ENCODE measurements around the gene ARHGAP24. TPM values are rescaled to one million over a fixed set of nuclear protein-coding genes. Genes with fewer than 3 reads are reported as not detected.

The ARHGAP24 gene
- total and polyA plus RNA-seq, 4 donors, result 1.8 to 15.2 (median 3.3) TPM

DNA sequence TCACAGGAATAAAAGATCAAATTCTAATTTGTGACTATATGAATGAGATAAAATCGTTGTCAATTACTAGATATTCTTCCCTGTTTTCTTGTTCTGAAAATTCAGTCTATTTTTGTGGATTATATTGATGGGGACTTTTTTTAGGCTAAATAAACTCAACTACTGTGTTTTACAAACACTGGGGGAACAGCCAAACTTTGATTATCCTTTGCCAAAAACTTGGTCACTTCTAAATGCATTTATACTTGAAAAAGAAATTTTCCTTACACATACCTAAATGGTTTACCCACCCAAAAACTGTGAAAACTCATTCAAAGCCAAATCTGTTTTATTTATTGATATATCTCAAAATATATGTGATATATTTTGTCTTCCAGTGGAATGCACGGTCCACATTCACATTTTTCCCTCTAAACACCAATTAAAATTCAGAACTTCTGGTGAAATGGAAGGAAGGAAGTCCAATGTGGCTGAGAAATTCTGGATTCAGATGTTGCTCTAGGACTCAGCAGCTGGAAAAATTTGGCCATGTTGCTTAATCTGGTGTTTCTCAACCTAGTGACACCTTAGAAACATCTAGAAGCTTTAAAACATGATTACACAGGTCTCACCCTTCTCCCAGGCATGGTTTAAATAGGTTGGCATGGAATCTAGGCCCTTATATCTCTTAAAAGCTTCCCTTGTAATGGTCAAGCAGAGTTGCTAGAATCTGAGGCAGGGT, 28.6 kb upstream of the ARHGAP24 start (continued):
- TF ChIP-seq, protein P1, sequence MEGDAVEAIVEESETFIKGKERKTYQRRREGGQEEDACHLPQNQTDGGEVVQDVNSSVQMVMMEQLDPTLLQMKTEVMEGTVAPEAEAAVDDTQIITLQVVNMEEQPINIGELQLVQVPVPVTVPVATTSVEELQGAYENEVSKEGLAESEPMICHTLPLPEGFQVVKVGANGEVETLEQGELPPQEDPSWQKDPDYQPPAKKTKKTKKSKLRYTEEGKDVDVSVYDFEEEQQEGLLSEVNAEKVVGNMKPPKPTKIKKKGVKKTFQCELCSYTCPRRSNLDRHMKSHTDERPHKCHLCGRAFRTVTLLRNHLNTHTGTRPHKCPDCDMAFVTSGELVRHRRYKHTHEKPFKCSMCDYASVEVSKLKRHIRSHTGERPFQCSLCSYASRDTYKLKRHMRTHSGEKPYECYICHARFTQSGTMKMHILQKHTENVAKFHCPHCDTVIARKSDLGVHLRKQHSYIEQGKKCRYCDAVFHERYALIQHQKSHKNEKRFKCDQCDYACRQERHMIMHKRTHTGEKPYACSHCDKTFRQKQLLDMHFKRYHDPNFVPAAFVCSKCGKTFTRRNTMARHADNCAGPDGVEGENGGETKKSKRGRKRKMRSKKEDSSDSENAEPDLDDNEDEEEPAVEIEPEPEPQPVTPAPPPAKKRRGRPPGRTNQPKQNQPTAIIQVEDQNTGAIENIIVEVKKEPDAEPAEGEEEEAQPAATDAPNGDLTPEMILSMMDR (IDR thresholded peaks at IDR 0.05; ENCODE audit: low read depth, low read length, missing input control), result no peak
- no peak for TF ChIP-seq FOXA2 (IDR thresholded peaks at IDR 0.05)

- WGBS, result 65% methylated on average over 6 of the region's 6 CpGs
- Histone ChIP-seq H3K4me3 (ENCODE audit: low read depth in 1 of 3, low read length in 3 of 3) (no peak overlapping the region), H3K9ac (ENCODE audit: low read depth in 1 of 2, low read length in 2 of 2) (no peak overlapping the region), H3K27me3 (ENCODE audit: control insufficient read depth in 4 of 4, insufficient read depth in 4 of 4, low read length in 3 of 4) (peaks cover 0 to 3% (median 0%) of the 10 kb centered on the region in 4 donors), H3K36me3 (ENCODE audit: control insufficient read depth in 4 of 4, insufficient read depth in 3 of 4, low read depth in 1 of 4, low read length in 3 of 4) (no peaks in the 10 kb centered on the region), H3K4me1 (ENCODE audit: control insufficient read depth in 4 of 4, insufficient read depth in 4 of 4, low read length in 3 of 4) (no peaks in the 10 kb centered on the region), H3K27ac (ENCODE audit: low read depth in 1 of 2, low read length in 2 of 2) (no peak overlapping the region), H3K9me3 (ENCODE audit: control insufficient read depth in 4 of 4, low read length in 3 of 4) (no peaks in the 10 kb centered on the region)
- TF ChIP-seq EGR1 (IDR thresholded peaks at IDR 0.05; ENCODE audit: low read depth in 2 of 2) (no peak), YY1 (IDR thresholded peaks at IDR 0.05) (no peak), RAD21 (IDR thresholded peaks at IDR 0.05) (no peak), GABPA (IDR thresholded peaks at IDR 0.05 in 1 of 2, conservative IDR thresholded peaks at IDR 0.05 in 1 of 2) (no peak), FOXA1 (IDR thresholded peaks at IDR 0.05) (no peak), HNF4A (conservative IDR thresholded peaks at IDR 0.05) (no peak), HNF4G (IDR thresholded peaks at IDR 0.05) (no peak), SP1 (IDR thresholded peaks at IDR 0.05) (no peak), JUND (IDR thresholded peaks at IDR 0.05) (no peak)
- TF ChIP-seq, protein P1 (IDR thresholded peaks at IDR 0.05; ENCODE audit: low read depth, low read length, missing input control), result no peak
- DNase-seq (ENCODE audit: low spot score), result no peak
These were observed 25.8 kb upstream of the ARHGAP24 start for GRCh38 chr4:85448906-85449890.

DNA sequence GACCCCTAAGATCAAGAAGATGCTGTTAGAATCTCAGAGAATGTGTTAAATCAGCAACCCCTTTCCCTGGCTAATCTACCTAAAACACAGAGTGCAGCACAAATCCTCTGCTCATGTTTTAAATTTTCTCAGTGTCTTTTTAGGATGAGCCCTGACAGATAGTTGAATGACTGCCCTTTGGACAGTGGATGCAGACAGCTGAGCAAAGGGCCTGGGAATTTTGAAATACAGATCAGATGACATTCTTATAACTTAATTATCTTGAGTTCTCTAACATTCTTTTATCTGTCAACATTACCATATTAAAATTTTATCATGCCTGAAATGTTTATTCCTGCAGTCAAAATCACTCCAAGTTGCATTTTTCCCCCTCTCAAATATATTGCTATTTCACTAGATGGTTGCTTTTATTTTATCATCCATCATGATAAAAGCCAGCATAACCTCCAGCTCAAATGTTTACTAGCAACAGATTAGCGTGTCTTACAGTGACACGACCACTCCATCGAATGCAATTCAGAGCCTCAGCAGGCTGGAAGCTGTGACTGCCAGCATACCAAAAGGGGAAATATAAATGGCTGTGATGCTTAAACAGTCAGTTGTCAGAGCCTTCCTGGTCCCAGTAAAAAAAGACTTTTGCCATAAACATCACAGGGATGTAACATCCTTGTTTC, 22.8 kb upstream of the ARHGAP24 start:
- WGBS, result 56% methylated on average over 3 of the region's 3 CpGs
- Histone ChIP-seq H3K27me3 (ENCODE audit: control insufficient read depth in 4 of 4, insufficient read depth in 4 of 4, low read length in 3 of 4) (peaks cover 0 to 3% (median 0%) of the 10 kb centered on the region in 4 donors), H3K4me3 (ENCODE audit: low read depth in 1 of 3, low read length in 3 of 3) (no peak overlapping the region), H3K4me1 (ENCODE audit: control insufficient read depth in 4 of 4, insufficient read depth in 4 of 4, low read length in 3 of 4) (no peaks in the 10 kb centered on the region), H3K36me3 (ENCODE audit: control insufficient read depth in 4 of 4, insufficient read depth in 3 of 4, low read depth in 1 of 4, low read length in 3 of 4) (no peaks in the 10 kb centered on the region), H3K9ac (ENCODE audit: low read depth in 1 of 2, low read length in 2 of 2) (no peak overlapping the region), H3K9me3 (ENCODE audit: control insufficient read depth in 4 of 4, low read length in 3 of 4) (no peaks in the 10 kb centered on the region), H3K27ac (ENCODE audit: low read depth in 1 of 2, low read length in 2 of 2) (no peak overlapping the region)
- TF ChIP-seq NR2F2 (IDR thresholded peaks at IDR 0.05) (peak; percentile 48), HNF4A (conservative IDR thresholded peaks at IDR 0.05) (no peak)
- DNase-seq (ENCODE audit: low spot score), result no peak

All from liver (tissue), 9 donors.